RWPE1 (cell line): ENCODE data around the gene ARFGEF2.

Source experiments
- CTCF ChIA-PET: fragments of 350-600 bp; sonication (Branson Sonifier 250); formaldehyde crosslinking; extraction: SDS; loops from one replicate; lab custom pipeline; 2021; lab: Yijun Ruan, JAX
- POLR2A ChIA-PET: fragments of 400-600 bp; formaldehyde crosslinking; extraction: SDS; loops from one replicate; lab custom pipeline; 2020; ENCODE audit warnings: antibody characterized with exemption; ENCODE audit not compliant: low non-redundant PET; lab: Yijun Ruan, JAX
- DNase-seq: peaks from one replicate; pipeline ENCODE4 v3.0.0; 2012; ENCODE audit warnings: low spot score
- H3K27ac ChIP-seq: fragments of 450-650 bp; 2 replicates; pipeline ENCODE4 v1.5.1; 2017
- CTCF ChIP-seq: fragments of 450-650 bp; conservative IDR thresholded peaks from 2 replicates; pipeline ENCODE4 v1.5.1; 2017; ENCODE audit warnings: low read depth, mild to moderate bottlenecking

ARFGEF2 gene

GRCh38 chr20:49037962-49038387, 116.5 kb downstream of the ARFGEF2 start:
- no peak for DNase-seq
- H3K27ac ChIP-seq = no peak overlapping the region
- POLR2A ChIA-PET = no interaction called here
- CTCF ChIA-PET = interaction anchor here (0.7 kb wide), 1 partner anchor 53 kb away, joined by 3 read pairs; no protein-coding TSS in a partner anchor
- no peak for TF ChIP-seq CTCF

GRCh38 chr20:49039854-49040253, 118.3 kb downstream of the ARFGEF2 start:
- TF ChIP-seq CTCF = no peak
- POLR2A ChIA-PET = no interaction called here

GRCh38 chr20:49043000-49043399, 121.5 kb downstream of the ARFGEF2 start:
- DNase-seq = peak; percentile 54
- ChIA-PET CTCF (interaction anchor here (0.7 kb wide), 1 partner anchor 693 kb away, joined by 4 read pairs; no protein-coding TSS in a partner anchor), POLR2A (interaction anchor here (0.7 kb wide), 1 partner anchor 10 kb away, joined by 3 read pairs; no protein-coding TSS in a partner anchor)

More at GRCh38 chr20:49039854-49040253, 118.3 kb downstream of the ARFGEF2 start:
- CTCF ChIA-PET = interaction anchor here (0.6 kb wide), 2 partner anchors 56 to 1289 kb away, joined by 3 to 7 read pairs; no protein-coding TSS in a partner anchor
- no peak overlapping the region for H3K27ac ChIP-seq
- DNase-seq = no peak

GRCh38 chr20:49045440-49046086, 124.1 kb downstream of the ARFGEF2 start:
- POLR2A ChIA-PET = no interaction called here
- no peak for DNase-seq
- CTCF ChIA-PET = interaction anchor here (0.5 to 1.3 kb wide), 5 partner anchors 14 to 155 kb away, joined by 3 to 5 read pairs (median 4); no protein-coding TSS in a partner anchor
- no peak for TF ChIP-seq CTCF
- H3K27ac ChIP-seq = peak overlapping the region; percentile 91

More at GRCh38 chr20:49043000-49043399, 121.5 kb downstream of the ARFGEF2 start:
- peak overlapping the region; percentile 38 for H3K27ac ChIP-seq
- TF ChIP-seq CTCF = no peak

GRCh38 chr20:49046087-49046900, 124.8 kb downstream of the ARFGEF2 start, which contains the start of gene CSE1L:
TSS of gene CSE1L (plus strand) at chr20:49046312. CDS start at chr20:49058464, 12,152 bp downstream.
- TF ChIP-seq CTCF = no peak
- peak within 1 kb of the TSS; percentile 91 for H3K27ac ChIP-seq
- peak; percentile 99 for DNase-seq
- CTCF ChIA-PET = interaction anchor here (0.5 to 1.3 kb wide), 6 partner anchors 13 to 78 kb away, joined by 3 to 5 read pairs (median 4); no protein-coding TSS in a partner anchor
- POLR2A ChIA-PET = no interaction called here

- no peak for DNase-seq
- POLR2A ChIA-PET = no interaction called here
- no peak for TF ChIP-seq CTCF
- peak overlapping the region; percentile 37 for H3K27ac ChIP-seq
- CTCF ChIA-PET = interaction anchor here (0.7 kb wide), 1 partner anchor 211 kb away, joined by 4 read pairs; no protein-coding TSS in a partner anchor
Observed at GRCh38 chr20:49052334-49052733, 130.8 kb downstream of the ARFGEF2 start.
